Activated CD4-positive, alpha-beta T cell treated with anti-CD3 and anti-CD28 coated beads, Interleukin-2, amount 50 U/mL, for 48 hours (primary cell): ENCODE results near the gene NFASC.

ENCODE experiments used
- DNase-seq, 2 experiments: peaks; one replicate each; pipeline ENCODE4 v3.0.0-alpha.2; 2020

Gene NFASC

DNA sequence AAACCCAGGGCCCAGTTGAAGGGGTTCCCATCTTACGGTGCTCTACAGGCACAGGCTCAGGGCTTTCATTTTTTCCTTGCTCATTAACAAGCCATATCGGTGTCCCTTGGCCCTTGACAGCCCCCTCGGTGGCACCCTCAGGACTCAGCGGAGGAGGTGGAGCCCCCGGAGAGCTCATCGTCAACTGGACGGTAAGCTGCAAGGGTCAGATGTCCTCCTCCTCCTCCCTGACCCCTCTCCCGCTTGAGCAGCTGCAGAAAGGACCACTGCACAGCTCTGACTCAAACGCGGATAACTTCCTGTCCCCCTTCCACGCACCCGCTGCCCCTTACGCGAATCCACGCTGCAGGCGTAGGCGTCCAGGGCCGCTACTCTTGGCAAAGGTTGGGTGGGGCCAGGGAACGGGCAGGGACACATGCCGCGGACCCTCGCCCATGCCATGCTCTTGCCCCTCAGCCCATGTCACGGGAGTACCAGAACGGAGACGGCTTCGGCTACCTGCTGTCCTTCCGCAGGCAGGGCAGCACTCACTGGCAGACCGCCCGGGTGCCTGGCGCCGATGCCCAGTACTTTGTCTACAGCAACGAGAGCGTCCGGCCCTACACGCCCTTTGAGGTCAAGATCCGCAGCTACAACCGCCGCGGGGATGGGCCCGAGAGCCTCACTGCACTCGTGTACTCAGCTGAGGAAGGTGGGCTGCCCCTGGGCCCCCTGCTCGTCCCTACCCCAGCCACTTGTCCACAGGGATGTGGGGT, 198.9 kb downstream of the NFASC start:
- DNase-seq, result no peak

DNA sequence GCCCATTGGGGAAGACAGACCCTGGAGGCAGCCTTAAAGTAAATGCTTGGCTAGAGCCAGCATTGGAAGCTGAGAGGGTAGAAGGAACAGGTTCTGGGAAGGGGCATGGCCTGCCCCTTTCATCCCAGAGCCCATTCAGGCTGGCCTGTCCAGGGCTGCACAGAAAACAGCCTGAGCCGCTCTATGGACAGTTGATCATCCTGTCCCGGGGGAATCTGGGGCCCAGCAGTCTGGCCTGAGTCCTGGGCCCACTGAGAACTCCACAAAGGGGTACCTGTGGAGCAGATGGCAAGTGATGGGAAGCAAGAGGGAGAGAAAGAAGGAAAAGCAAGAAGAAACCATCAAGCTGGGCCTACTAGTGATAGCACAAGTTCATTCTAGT, 200.4 kb downstream of the NFASC start:
- no peak for DNase-seq

GRCh38 chr1:205071801-205072200, 201.1 kb downstream of the NFASC start:
- no peak for DNase-seq

- no peak for DNase-seq
Measured at GRCh38 chr1:205072286-205072685, 201.6 kb downstream of the NFASC start.
